Measurements from ENCODE around the gene ZC3H18.

ZC3H18 gene

GRCh38 chr16:88549671-88550245, 20.4 kb upstream of the ZC3H18 start:
- no peak for DNase-seq (ENCODE audit: low read depth, low spot score)

- no peak for DNase-seq (ENCODE audit: low read depth, low spot score)
These were observed 19.9 kb upstream of the ZC3H18 start for GRCh38 chr16:88550246-88550661.

- DNase-seq (ENCODE audit: low read depth, low spot score): no peak
These were observed 18.0 kb upstream of the ZC3H18 start for GRCh38 chr16:88552166-88552565.

- no peak for DNase-seq (ENCODE audit: low read depth, low spot score)
These were observed 17.4 kb upstream of the ZC3H18 start for GRCh38 chr16:88552815-88553214.

GRCh38 chr16:88553739-88554138, 16.5 kb upstream of the ZC3H18 start:
- no peak for DNase-seq (ENCODE audit: low read depth, low spot score)

GRCh38 chr16:88554711-88555264, 15.4 kb upstream of the ZC3H18 start:
- DNase-seq (ENCODE audit: low read depth, low spot score): no peak

- no peak for DNase-seq (ENCODE audit: low read depth, low spot score)
These were observed 13.8 kb upstream of the ZC3H18 start for GRCh38 chr16:88556294-88556988.

GRCh38 chr16:88558457-88559442, 11.5 kb upstream of the ZC3H18 start:
- DNase-seq (ENCODE audit: low read depth, low spot score): no peak

- no peak for DNase-seq (ENCODE audit: low read depth, low spot score)
These were observed 9.3 kb upstream of the ZC3H18 start for GRCh38 chr16:88560714-88561484.

- DNase-seq (ENCODE audit: low read depth, low spot score): no peak
These were observed 8.5 kb upstream of the ZC3H18 start for GRCh38 chr16:88561485-88562359.

- DNase-seq (ENCODE audit: low read depth, low spot score): no peak
These were observed 4.0 kb upstream of the ZC3H18 start for GRCh38 chr16:88566158-88566557.

GRCh38 chr16:88568710-88569613, 1.2 kb upstream of the ZC3H18 start:
- no peak for DNase-seq (ENCODE audit: low read depth, low spot score)

GRCh38 chr16:88569614-88569984, 604 bp upstream of the ZC3H18 start:
- DNase-seq (ENCODE audit: low read depth, low spot score): no peak

GRCh38 chr16:88570691-88571092, 489 bp downstream of the ZC3H18 start:
- DNase-seq (ENCODE audit: low read depth, low spot score): no peak

- no peak for DNase-seq (ENCODE audit: low read depth, low spot score)
These were observed 5.0 kb downstream of the ZC3H18 start for GRCh38 chr16:88575251-88575650.

- no peak for DNase-seq (ENCODE audit: low read depth, low spot score)
These were observed 6.1 kb downstream of the ZC3H18 start for GRCh38 chr16:88576307-88576706.

- DNase-seq (ENCODE audit: low read depth, low spot score): no peak
These were observed 7.0 kb downstream of the ZC3H18 start for GRCh38 chr16:88577166-88577565.

GRCh38 chr16:88578446-88579313, 8.5 kb downstream of the ZC3H18 start:
- DNase-seq (ENCODE audit: low read depth, low spot score): no peak

All from iPS DF 19.7 (cell line).